Measurements from ENCODE around the gene FAM131C. TPM values are rescaled to one million over a fixed set of nuclear protein-coding genes. Genes with fewer than 3 reads are reported as not detected.
"Not testable (repeated sequence)": the region's sequence is repeated elsewhere in the genome, so short reads cannot be mapped to it uniquely, and the experiment has no call there.

The FAM131C gene
- polyA plus RNA-seq, 1 donor (not counting 4 experiments of a cell fraction or from before 2014, with no cell fraction given): 0.31 TPM

DNA sequence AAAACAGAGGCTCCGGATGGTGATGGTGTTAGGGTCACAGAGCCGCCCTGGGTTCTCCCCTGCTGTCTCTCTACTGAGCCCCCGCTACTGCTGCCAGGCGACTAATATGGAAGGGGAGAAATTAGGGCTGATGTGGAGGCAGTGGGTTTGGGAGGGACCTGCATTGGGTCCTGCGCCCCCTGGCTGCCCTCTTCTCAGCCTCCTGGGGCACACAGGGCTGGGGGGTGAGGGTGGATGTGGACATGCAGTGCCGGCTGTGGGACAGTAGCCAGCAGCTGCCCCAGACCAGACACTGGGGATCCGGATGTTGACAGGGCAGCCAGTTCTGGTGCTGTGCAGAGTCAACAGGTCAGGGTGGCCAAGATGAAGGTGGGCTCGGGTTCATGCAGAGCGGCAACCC, 31.4 kb downstream of the FAM131C start:
- no peak for FAIRE-seq

DNA sequence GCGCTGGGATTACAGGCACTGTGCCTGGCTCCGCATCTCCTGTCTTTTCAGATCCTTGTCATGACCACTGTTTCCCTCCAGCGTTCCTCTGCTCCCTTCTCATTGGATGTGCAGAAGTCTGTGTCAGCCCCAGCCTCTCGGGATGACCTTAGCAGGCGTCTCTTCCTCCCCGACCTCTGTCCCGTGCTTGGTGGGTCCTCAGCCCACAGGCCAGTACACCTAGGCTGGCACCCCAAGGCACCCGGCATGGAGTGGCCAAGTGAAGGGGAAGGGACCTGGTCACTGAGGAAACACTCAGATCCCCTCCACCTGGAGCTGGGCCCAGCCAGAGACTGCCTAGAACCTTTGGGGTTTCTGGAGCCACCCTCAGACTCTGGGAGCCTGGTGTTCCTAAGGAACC, 32.3 kb downstream of the FAM131C start:
- Histone ChIP-seq H3K27ac (ENCODE audit: control insufficient read depth, insufficient read depth, low read length) (no peak overlapping the region), H3K79me2 (ENCODE audit: control insufficient read depth, insufficient read depth, low read length) (no peaks in the 10 kb centered on the region), H3K4me1 (ENCODE audit: control insufficient read depth, extremely low read depth, insufficient read depth, low read length) (no peaks in the 10 kb centered on the region), H3K9ac (ENCODE audit: control insufficient read depth, extremely low read depth, insufficient read depth, low read length) (no peak overlapping the region), H3K4me3 (ENCODE audit: control insufficient read depth in 2 of 3, extremely low read depth in 1 of 3, insufficient read depth in 2 of 3, low read depth in 1 of 3, low read length in 3 of 3) (no peak overlapping the region), H3K27me3 (ENCODE audit: control insufficient read depth, extremely low read depth, insufficient read depth, low read length) (no peaks in the 10 kb centered on the region), H3K4me2 (ENCODE audit: control insufficient read depth, extremely low read depth, insufficient read depth, low read depth, low read length) (no peak overlapping the region), H3K9me3 (ENCODE audit: control insufficient read depth, low read depth, low read length) (no peaks in the 10 kb centered on the region), H3K36me3 (ENCODE audit: control insufficient read depth in 2 of 2, extremely low read depth in 1 of 2, insufficient read depth in 2 of 2, low read length in 2 of 2) (no peaks in the 10 kb centered on the region), H3K9me1 (ENCODE audit: control insufficient read depth, extremely low read depth, insufficient read depth, low read length) (no peaks in the 10 kb centered on the region), H2AFZ (ENCODE audit: control insufficient read depth, low read length) (no peak overlapping the region), H4K20me1 (ENCODE audit: control insufficient read depth, extremely low read depth, insufficient read depth, low read length) (no peaks in the 10 kb centered on the region)
- dilution Hi-C loops (cut with MboI; ENCODE audit: extremely low pct_ligation_motif_present, low sequenced_read_pairs): no loop called here
- no peak for DNase-seq (ENCODE audit: low read depth, low spot score)
- FAIRE-seq: no peak
- no peak for TF ChIP-seq EZH2 (IDR thresholded peaks at IDR 0.05; ENCODE audit: low read length)
- TF ChIP-seq, protein P1, sequence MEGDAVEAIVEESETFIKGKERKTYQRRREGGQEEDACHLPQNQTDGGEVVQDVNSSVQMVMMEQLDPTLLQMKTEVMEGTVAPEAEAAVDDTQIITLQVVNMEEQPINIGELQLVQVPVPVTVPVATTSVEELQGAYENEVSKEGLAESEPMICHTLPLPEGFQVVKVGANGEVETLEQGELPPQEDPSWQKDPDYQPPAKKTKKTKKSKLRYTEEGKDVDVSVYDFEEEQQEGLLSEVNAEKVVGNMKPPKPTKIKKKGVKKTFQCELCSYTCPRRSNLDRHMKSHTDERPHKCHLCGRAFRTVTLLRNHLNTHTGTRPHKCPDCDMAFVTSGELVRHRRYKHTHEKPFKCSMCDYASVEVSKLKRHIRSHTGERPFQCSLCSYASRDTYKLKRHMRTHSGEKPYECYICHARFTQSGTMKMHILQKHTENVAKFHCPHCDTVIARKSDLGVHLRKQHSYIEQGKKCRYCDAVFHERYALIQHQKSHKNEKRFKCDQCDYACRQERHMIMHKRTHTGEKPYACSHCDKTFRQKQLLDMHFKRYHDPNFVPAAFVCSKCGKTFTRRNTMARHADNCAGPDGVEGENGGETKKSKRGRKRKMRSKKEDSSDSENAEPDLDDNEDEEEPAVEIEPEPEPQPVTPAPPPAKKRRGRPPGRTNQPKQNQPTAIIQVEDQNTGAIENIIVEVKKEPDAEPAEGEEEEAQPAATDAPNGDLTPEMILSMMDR (optimal IDR thresholded peaks at IDR 0.05 in 1 of 3, IDR thresholded peaks at IDR 0.05 in 1 of 3, conservative IDR thresholded peaks at IDR 0.05 in 1 of 3; ENCODE audit: extremely low read depth in 1 of 3, insufficient read depth in 2 of 3, low read length in 3 of 3): no peak

More for the DNA sequence above, 31.4 kb downstream of the FAM131C start:
- no peaks in the 10 kb centered on the region for H3K27me3 ChIP-seq (ENCODE audit: control insufficient read depth, extremely low read depth, insufficient read depth, low read length)
- H3K9me1 ChIP-seq (ENCODE audit: control insufficient read depth, extremely low read depth, insufficient read depth, low read length): no peaks in the 10 kb centered on the region
- no peak overlapping the region for H3K27ac ChIP-seq (ENCODE audit: control insufficient read depth, insufficient read depth, low read length)
- H4K20me1 ChIP-seq (ENCODE audit: control insufficient read depth, extremely low read depth, insufficient read depth, low read length): no peaks in the 10 kb centered on the region
- no peak overlapping the region for H3K9ac ChIP-seq (ENCODE audit: control insufficient read depth, extremely low read depth, insufficient read depth, low read length)
- no peaks in the 10 kb centered on the region for H3K9me3 ChIP-seq (ENCODE audit: control insufficient read depth, low read depth, low read length)
- no peak overlapping the region for H3K4me2 ChIP-seq (ENCODE audit: control insufficient read depth, extremely low read depth, insufficient read depth, low read depth, low read length)
- H3K4me3 ChIP-seq (ENCODE audit: control insufficient read depth in 2 of 3, extremely low read depth in 1 of 3, insufficient read depth in 2 of 3, low read depth in 1 of 3, low read length in 3 of 3): no peak overlapping the region
- dilution Hi-C loops (cut with MboI; ENCODE audit: extremely low pct_ligation_motif_present, low sequenced_read_pairs): no loop called here
- no peaks in the 10 kb centered on the region for H3K4me1 ChIP-seq (ENCODE audit: control insufficient read depth, extremely low read depth, insufficient read depth, low read length)
- H3K79me2 ChIP-seq (ENCODE audit: control insufficient read depth, insufficient read depth, low read length): no peaks in the 10 kb centered on the region
- H2AFZ ChIP-seq (ENCODE audit: control insufficient read depth, low read length): no peak overlapping the region
- no peaks in the 10 kb centered on the region for H3K36me3 ChIP-seq (ENCODE audit: control insufficient read depth in 2 of 2, extremely low read depth in 1 of 2, insufficient read depth in 2 of 2, low read length in 2 of 2)
- no peak for TF ChIP-seq EZH2 (IDR thresholded peaks at IDR 0.05; ENCODE audit: low read length)
- no peak for DNase-seq (ENCODE audit: low read depth, low spot score)

DNA sequence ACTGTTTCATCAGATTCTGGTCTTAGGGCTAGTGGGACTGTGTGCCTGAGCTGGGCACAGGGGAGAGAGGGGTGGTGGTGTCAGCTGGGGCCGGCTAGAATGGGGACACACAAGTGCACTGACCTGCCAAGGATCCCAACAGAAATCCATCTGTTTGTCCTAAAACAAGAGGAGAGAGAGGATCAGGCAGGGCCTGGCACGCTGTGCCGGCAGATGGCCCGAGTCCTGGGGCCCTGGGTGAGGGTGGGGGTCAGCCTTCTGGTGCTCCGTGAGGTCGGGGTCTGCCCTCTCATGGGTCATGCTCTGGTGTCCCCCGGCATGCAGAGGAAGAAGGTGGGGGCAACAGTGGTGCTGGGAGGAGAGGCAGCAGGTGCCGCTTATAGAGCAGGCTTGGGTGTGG, 33.6 kb downstream of the FAM131C start:
- FAIRE-seq; H3K36me3 ChIP-seq (ENCODE audit: control insufficient read depth in 2 of 2, extremely low read depth in 1 of 2, insufficient read depth in 2 of 2, low read length in 2 of 2); H3K9me1 ChIP-seq (ENCODE audit: control insufficient read depth, extremely low read depth, insufficient read depth, low read length); H3K79me2 ChIP-seq (ENCODE audit: control insufficient read depth, insufficient read depth, low read length); H2AFZ ChIP-seq (ENCODE audit: control insufficient read depth, low read length); H3K27ac ChIP-seq (ENCODE audit: control insufficient read depth, insufficient read depth, low read length); H3K9me3 ChIP-seq (ENCODE audit: control insufficient read depth, low read depth, low read length); dilution Hi-C loops (cut with MboI; ENCODE audit: extremely low pct_ligation_motif_present, low sequenced_read_pairs); H3K4me1 ChIP-seq (ENCODE audit: control insufficient read depth, extremely low read depth, insufficient read depth, low read length); H3K4me2 ChIP-seq (ENCODE audit: control insufficient read depth, extremely low read depth, insufficient read depth, low read depth, low read length); H3K27me3 ChIP-seq (ENCODE audit: control insufficient read depth, extremely low read depth, insufficient read depth, low read length); DNase-seq (ENCODE audit: low read depth, low spot score); H3K4me3 ChIP-seq (ENCODE audit: control insufficient read depth in 2 of 3, extremely low read depth in 1 of 3, insufficient read depth in 2 of 3, low read depth in 1 of 3, low read length in 3 of 3); H3K9ac ChIP-seq (ENCODE audit: control insufficient read depth, extremely low read depth, insufficient read depth, low read length); H4K20me1 ChIP-seq (ENCODE audit: control insufficient read depth, extremely low read depth, insufficient read depth, low read length): not testable (repeated sequence)
